HepG2 (cell line): ENCODE data around the gene TAF6L. TPM values are rescaled to one million over a fixed set of nuclear protein-coding genes. Genes with fewer than 3 reads are reported as not detected.

Experiments used
- EED ChIP-seq: sonication (generic); formaldehyde crosslinking; IDR thresholded peaks from 2 replicates; pipeline ENCODE4 v1.5.0; 2020; ENCODE audit warnings: mild to moderate bottlenecking, missing genetic modification reagents
- ELF1 ChIP-seq: sonication (generic); formaldehyde crosslinking; IDR thresholded peaks from 2 replicates; pipeline ENCODE4 v1.4.0; 2020; ENCODE audit warnings: missing genetic modification reagents
- HOXA3 ChIP-seq: sonication (generic); formaldehyde crosslinking; IDR thresholded peaks from 2 replicates; pipeline ENCODE4 v1.5.0; 2020; ENCODE audit warnings: missing genetic modification reagents
- ISX ChIP-seq: sonication (generic); formaldehyde crosslinking; conservative IDR thresholded peaks from 2 replicates; pipeline ENCODE4 v1.5.0; 2020; ENCODE audit warnings: missing genetic modification reagents
- RARA ChIP-seq: IDR thresholded peaks from 2 replicates; pipeline ENCODE4 v1.6.1; 2016; ENCODE audit warnings: missing genetic modification reagents, missing compliant biosample characterization
- RCOR2 ChIP-seq: IDR thresholded peaks from 2 replicates; pipeline ENCODE4 v1.6.1; 2016; ENCODE audit warnings: missing biosample characterization, missing genetic modification reagents
- TBX3 ChIP-seq: fragments of 450-650 bp; IDR thresholded peaks from 2 replicates; pipeline ENCODE4 v1.6.1; 2017; ENCODE audit warnings: antibody characterized with exemption, mild to moderate bottlenecking, inconsistent platforms, borderline replicate concordance
- ZEB1 ChIP-seq: IDR thresholded peaks from 2 replicates; pipeline ENCODE4 v1.6.1; 2012; ENCODE audit warnings: mild to moderate bottlenecking, low read depth, inconsistent platforms; ENCODE audit not compliant: insufficient replicate concordance
- ZNF180 ChIP-seq: sonication (generic); formaldehyde crosslinking; IDR thresholded peaks from 2 replicates; pipeline ENCODE4 v1.4.0; 2020; ENCODE audit warnings: low read depth, missing genetic modification reagents, borderline replicate concordance
- ZNF460 ChIP-seq: sonication (generic); formaldehyde crosslinking; IDR thresholded peaks from 2 replicates; pipeline ENCODE4 v1.5.1; 2020; ENCODE audit warnings: missing genetic modification reagents, mild to moderate bottlenecking, borderline replicate concordance
- ZNF547 ChIP-seq: sonication (generic); formaldehyde crosslinking; IDR thresholded peaks from 2 replicates; pipeline ENCODE4 v1.5.1; 2020; ENCODE audit warnings: mild to moderate bottlenecking, missing genetic modification reagents
- ZNF614 ChIP-seq: IDR thresholded peaks from 2 replicates; pipeline ENCODE4 v1.6.1; 2018; ENCODE audit warnings: missing biosample characterization, missing genetic modification reagents, inconsistent platforms, borderline replicate concordance
- ZNF749 ChIP-seq: sonication (generic); formaldehyde crosslinking; IDR thresholded peaks from 2 replicates; pipeline ENCODE4 v1.8.0; 2022; ENCODE audit warnings: mild to moderate bottlenecking, missing genetic modification reagents, moderate library complexity, borderline replicate concordance
- ZNF773 ChIP-seq: sonication (generic); formaldehyde crosslinking; IDR thresholded peaks from 2 replicates; pipeline ENCODE4 v1.4.0; 2020; ENCODE audit warnings: missing genetic modification reagents, borderline replicate concordance
- polyA plus RNA-seq, 8 experiments: library from polyadenylated mRNA; depleted of rRNA in 3 of 8; stranded (reverse) in 7 of 8; unstranded in 1 of 8; fragments of >200 nt; fragmentation: Illumina TruSeq in 4 of 8; extraction: Trizol in 4 of 8; gene quantifications; 2 replicates each; pipeline versions ENCODE4 v1.2.1 to v1.2.3, GENCODE V29; 2011 to 2016; ENCODE audit warnings: low read depth in 4 of 8, missing spikeins in 1 of 8, mixed read lengths in 1 of 8; ENCODE audit not compliant: insufficient read depth in 1 of 8
- total RNA-seq, 5 experiments: library from RNA; depleted of rRNA; stranded (reverse); fragments of >200 nt; fragmentation: Illumina TruSeq; extraction: Trizol; gene quantifications; 2 replicates each; pipeline ENCODE4 v1.2.3, GENCODE V29; 2016; ENCODE audit warnings: low read depth in 1 of 5
- TF ChIP-seq, protein P1 (sequence below): sonication (generic); formaldehyde crosslinking; IDR thresholded peaks from 2 replicates; pipeline ENCODE4 v1.4.0; 2020; ENCODE audit warnings: missing genetic modification reagents
- TF ChIP-seq, protein P2 (sequence below): sonication (generic); formaldehyde crosslinking; conservative IDR thresholded peaks from 2 replicates; pipeline ENCODE4 v1.4.0; 2020; ENCODE audit warnings: missing genetic modification reagents
- TF ChIP-seq, protein P3 (sequence below): sonication (generic); formaldehyde crosslinking; IDR thresholded peaks from 2 replicates; pipeline ENCODE4 v1.4.0; 2020; ENCODE audit warnings: mild to moderate bottlenecking, missing genetic modification reagents
- TF ChIP-seq, protein P4 (sequence below): sonication (generic); formaldehyde crosslinking; IDR thresholded peaks from 2 replicates; pipeline ENCODE4 v1.5.1; 2020; ENCODE audit warnings: mild to moderate bottlenecking, missing genetic modification reagents, borderline replicate concordance

Gene TAF6L
- total and polyA plus RNA-seq, 2 of the 13 experiments (the other 11 are each of a cell fraction or from before 2014, with no cell fraction given): 12.6 to 19.4 TPM

DNA sequence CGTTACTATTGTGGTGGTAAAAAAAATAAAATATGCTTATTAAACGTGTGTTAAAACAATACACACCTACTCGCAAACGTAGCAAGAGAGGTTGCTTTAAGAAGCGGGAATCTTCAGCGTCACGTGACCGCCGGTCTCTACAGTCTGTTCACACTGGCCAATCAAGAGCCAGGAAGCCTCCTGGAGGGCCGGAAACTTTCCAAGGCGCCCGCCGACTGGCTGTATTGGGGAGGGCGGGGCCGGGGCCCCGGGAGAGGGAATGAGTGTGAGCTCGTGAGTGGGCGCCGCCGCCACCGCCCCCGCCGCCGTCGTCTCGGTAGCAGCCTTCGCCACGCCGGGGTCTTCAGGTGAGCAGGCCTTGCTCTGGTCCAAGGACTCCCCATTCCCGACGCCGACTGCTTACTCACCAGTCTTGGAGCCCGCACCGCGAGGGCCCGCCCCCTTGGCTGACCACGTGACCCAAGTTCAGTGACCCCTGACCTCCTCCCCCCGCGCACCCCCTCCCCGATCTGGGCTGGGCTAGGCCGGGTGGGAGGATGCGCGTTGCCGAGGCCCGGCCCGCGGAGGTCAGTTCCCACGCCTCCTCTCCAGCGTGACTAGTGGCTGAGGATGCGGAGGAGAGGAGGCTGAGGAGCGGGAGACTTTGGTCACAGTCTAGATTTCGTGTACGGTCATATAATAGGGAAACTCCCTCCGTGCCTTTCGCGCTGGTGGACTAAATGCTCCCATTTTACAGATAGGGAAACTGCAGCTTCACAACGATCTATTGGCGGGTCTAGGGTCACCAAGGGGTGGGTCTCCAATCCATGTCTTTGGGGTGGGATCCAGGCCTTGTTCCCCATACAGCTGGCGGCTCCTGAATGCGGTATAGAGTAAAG is at the start of gene TAF6L (continued):
- no peak for TF ChIP-seq ZEB1
- TF ChIP-seq, protein P1, sequence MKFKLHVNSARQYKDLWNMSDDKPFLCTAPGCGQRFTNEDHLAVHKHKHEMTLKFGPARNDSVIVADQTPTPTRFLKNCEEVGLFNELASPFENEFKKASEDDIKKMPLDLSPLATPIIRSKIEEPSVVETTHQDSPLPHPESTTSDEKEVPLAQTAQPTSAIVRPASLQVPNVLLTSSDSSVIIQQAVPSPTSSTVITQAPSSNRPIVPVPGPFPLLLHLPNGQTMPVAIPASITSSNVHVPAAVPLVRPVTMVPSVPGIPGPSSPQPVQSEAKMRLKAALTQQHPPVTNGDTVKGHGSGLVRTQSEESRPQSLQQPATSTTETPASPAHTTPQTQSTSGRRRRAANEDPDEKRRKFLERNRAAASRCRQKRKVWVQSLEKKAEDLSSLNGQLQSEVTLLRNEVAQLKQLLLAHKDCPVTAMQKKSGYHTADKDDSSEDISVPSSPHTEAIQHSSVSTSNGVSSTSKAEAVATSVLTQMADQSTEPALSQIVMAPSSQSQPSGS (CRISPR knock-in tag): no peak; the same call in 1 of the 2 replicates
- TF ChIP-seq, protein P2, sequence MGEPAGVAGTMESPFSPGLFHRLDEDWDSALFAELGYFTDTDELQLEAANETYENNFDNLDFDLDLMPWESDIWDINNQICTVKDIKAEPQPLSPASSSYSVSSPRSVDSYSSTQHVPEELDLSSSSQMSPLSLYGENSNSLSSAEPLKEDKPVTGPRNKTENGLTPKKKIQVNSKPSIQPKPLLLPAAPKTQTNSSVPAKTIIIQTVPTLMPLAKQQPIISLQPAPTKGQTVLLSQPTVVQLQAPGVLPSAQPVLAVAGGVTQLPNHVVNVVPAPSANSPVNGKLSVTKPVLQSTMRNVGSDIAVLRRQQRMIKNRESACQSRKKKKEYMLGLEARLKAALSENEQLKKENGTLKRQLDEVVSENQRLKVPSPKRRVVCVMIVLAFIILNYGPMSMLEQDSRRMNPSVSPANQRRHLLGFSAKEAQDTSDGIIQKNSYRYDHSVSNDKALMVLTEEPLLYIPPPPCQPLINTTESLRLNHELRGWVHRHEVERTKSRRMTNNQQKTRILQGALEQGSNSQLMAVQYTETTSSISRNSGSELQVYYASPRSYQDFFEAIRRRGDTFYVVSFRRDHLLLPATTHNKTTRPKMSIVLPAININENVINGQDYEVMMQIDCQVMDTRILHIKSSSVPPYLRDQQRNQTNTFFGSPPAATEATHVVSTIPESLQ (CRISPR knock-in tag): no peak
- TF ChIP-seq EED: 0 out of 2 replicates have a peak, but pooled peaks have one; percentile 63
- TF ChIP-seq ZNF180: no peak
- peak; percentile 38; the same call in 1 of the 2 replicates for TF ChIP-seq HOXA3 (CRISPR knock-in tag)
- TF ChIP-seq RARA (CRISPR knock-in tag): peak; percentile 42; the same call in 1 of the 2 replicates
- TF ChIP-seq ELF1 (CRISPR knock-in tag): no peak
- TF ChIP-seq ZNF547 (CRISPR knock-in tag): peak; percentile 47; the same call in 1 of the 2 replicates
- no peak for TF ChIP-seq ISX (CRISPR knock-in tag)
- no peak for TF ChIP-seq ZNF773 (CRISPR knock-in tag)
- TF ChIP-seq ZNF614 (CRISPR knock-in tag): no peak
- TF ChIP-seq ZNF460 (CRISPR knock-in tag): no peak
- TF ChIP-seq ZNF749: no peak; the same call in 1 of the 2 replicates
- TF ChIP-seq, protein P3, sequence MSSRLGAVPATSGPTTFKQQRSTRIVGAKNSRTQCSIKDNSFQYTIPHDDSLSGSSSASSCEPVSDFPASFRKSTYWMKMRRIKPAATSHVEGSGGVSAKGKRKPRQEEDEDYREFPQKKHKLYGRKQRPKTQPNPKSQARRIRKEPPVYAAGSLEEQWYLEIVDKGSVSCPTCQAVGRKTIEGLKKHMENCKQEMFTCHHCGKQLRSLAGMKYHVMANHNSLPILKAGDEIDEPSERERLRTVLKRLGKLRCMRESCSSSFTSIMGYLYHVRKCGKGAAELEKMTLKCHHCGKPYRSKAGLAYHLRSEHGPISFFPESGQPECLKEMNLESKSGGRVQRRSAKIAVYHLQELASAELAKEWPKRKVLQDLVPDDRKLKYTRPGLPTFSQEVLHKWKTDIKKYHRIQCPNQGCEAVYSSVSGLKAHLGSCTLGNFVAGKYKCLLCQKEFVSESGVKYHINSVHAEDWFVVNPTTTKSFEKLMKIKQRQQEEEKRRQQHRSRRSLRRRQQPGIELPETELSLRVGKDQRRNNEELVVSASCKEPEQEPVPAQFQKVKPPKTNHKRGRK (CRISPR knock-in tag): no peak
- TF ChIP-seq, protein P4, sequence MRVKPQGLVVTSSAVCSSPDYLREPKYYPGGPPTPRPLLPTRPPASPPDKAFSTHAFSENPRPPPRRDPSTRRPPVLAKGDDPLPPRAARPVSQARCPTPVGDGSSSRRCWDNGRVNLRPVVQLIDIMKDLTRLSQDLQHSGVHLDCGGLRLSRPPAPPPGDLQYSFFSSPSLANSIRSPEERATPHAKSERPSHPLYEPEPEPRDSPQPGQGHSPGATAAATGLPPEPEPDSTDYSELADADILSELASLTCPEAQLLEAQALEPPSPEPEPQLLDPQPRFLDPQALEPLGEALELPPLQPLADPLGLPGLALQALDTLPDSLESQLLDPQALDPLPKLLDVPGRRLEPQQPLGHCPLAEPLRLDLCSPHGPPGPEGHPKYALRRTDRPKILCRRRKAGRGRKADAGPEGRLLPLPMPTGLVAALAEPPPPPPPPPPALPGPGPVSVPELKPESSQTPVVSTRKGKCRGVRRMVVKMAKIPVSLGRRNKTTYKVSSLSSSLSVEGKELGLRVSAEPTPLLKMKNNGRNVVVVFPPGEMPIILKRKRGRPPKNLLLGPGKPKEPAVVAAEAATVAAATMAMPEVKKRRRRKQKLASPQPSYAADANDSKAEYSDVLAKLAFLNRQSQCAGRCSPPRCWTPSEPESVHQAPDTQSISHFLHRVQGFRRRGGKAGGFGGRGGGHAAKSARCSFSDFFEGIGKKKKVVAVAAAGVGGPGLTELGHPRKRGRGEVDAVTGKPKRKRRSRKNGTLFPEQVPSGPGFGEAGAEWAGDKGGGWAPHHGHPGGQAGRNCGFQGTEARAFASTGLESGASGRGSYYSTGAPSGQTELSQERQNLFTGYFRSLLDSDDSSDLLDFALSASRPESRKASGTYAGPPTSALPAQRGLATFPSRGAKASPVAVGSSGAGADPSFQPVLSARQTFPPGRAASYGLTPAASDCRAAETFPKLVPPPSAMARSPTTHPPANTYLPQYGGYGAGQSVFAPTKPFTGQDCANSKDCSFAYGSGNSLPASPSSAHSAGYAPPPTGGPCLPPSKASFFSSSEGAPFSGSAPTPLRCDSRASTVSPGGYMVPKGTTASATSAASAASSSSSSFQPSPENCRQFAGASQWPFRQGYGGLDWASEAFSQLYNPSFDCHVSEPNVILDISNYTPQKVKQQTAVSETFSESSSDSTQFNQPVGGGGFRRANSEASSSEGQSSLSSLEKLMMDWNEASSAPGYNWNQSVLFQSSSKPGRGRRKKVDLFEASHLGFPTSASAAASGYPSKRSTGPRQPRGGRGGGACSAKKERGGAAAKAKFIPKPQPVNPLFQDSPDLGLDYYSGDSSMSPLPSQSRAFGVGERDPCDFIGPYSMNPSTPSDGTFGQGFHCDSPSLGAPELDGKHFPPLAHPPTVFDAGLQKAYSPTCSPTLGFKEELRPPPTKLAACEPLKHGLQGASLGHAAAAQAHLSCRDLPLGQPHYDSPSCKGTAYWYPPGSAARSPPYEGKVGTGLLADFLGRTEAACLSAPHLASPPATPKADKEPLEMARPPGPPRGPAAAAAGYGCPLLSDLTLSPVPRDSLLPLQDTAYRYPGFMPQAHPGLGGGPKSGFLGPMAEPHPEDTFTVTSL (CRISPR knock-in tag): no peak
- 0 out of 2 replicates have a peak, but pooled peaks have one; percentile 25 for TF ChIP-seq TBX3
- TF ChIP-seq RCOR2 (CRISPR knock-in tag): peak; percentile 27; the same call in 1 of the 2 replicates
